DOHH2 (cell line): Measurements from ENCODE around the gene PKM.

Experiments used
- H3F3A ChIP-seq: fragments of 200-600 bp; sonication (generic), shearing (Covaris generic); 2 replicates; pipeline ENCODE4 v1.6.0; 2016; ENCODE audit warnings: antibody characterized with exemption, mild to moderate bottlenecking; ENCODE audit not compliant: control insufficient read depth, insufficient read depth
- H3K27ac ChIP-seq: fragments of 200-600 bp; sonication (generic); 2 replicates; pipeline ENCODE4 v1.5.1; 2014; ENCODE audit warnings: low read depth, mild to moderate bottlenecking, low read length, moderate library complexity
- H3K27me3 ChIP-seq: fragments of 200-600 bp; sonication (generic); 2 replicates; pipeline ENCODE4 v1.6.1; 2014; ENCODE audit warnings: mild to moderate bottlenecking, low read length, mixed read lengths; ENCODE audit not compliant: control insufficient read depth
- H3K36me3 ChIP-seq: fragments of 200-600 bp; sonication (generic); 2 replicates; pipeline ENCODE4 v1.6.1; 2014; ENCODE audit warnings: mild to moderate bottlenecking, low read length, moderate library complexity, mixed read lengths; ENCODE audit not compliant: control insufficient read depth
- H3K4me1 ChIP-seq: fragments of 200-600 bp; sonication (generic); 2 replicates; pipeline ENCODE4 v1.6.1; 2014; ENCODE audit warnings: mild to moderate bottlenecking, low read length, mixed read lengths; ENCODE audit not compliant: control insufficient read depth
- H3K4me2 ChIP-seq: fragments of 200-600 bp; sonication (generic); 2 replicates; pipeline ENCODE4 v1.6.0; 2014; ENCODE audit warnings: mild to moderate bottlenecking, low read length, moderate library complexity
- H3K4me3 ChIP-seq: fragments of 200-600 bp; sonication (generic); 2 replicates; pipeline ENCODE4 v1.5.1; 2014; ENCODE audit warnings: mild to moderate bottlenecking, low read length, mixed read lengths
- H3K79me2 ChIP-seq: fragments of 200-600 bp; sonication (generic); 2 replicates; pipeline ENCODE4 v1.6.1; 2014; ENCODE audit warnings: mild to moderate bottlenecking, low read length, mixed read lengths; ENCODE audit not compliant: control insufficient read depth
- H3K9me2 ChIP-seq: fragments of 200-600 bp; sonication (generic); replicated peaks from 2 replicates; pipeline ENCODE4 v1.6.1; 2014; ENCODE audit warnings: mild to moderate bottlenecking, low read length, mixed read lengths; ENCODE audit not compliant: control insufficient read depth
- H3K9me3 ChIP-seq: fragments of 200-600 bp; sonication (generic); 2 replicates; pipeline ENCODE4 v1.6.1; 2014; ENCODE audit warnings: antibody characterized with exemption, low read length, mixed read lengths; ENCODE audit not compliant: control insufficient read depth, insufficient read depth
- H4K20me1 ChIP-seq: fragments of 200-600 bp; sonication (generic); 2 replicates; pipeline ENCODE4 v1.6.0; 2014; ENCODE audit warnings: low read depth, mild to moderate bottlenecking, antibody characterized with exemption, low read length, moderate library complexity; ENCODE audit not compliant: control insufficient read depth, insufficient read depth
- CTCF ChIP-seq: fragments of 200-600 bp; sonication (generic); IDR thresholded peaks from one replicate; pipeline ENCODE4 v1.5.1; 2014; ENCODE audit warnings: antibody characterized with exemption, mild to moderate bottlenecking, low read depth, low read length; ENCODE audit not compliant: poor library complexity, severe bottlenecking
- EZH2phosphoT487 ChIP-seq: fragments of 200-600 bp; sonication (generic); IDR thresholded peaks from 2 replicates; pipeline ENCODE4 v1.6.1; 2017; ENCODE audit warnings: borderline replicate concordance, mild to moderate bottlenecking, antibody characterized with exemption, low read length, moderate library complexity, mixed read lengths

Gene PKM

GRCh38 chr15:72205273-72205672 is 25.7 kb downstream of the PKM start:
- Histone ChIP-seq H3K27ac (no peak overlapping the region), H3F3A (peaks cover 68% of the 10 kb centered on the region), H3K4me3 (no peak overlapping the region), H3K4me1 (0 out of 2 replicates have a peak, but pooled peaks cover 4% of the 10 kb centered on the region), H3K9me2 (no peaks in the 10 kb centered on the region), H3K79me2 (peaks cover 17% of the 10 kb centered on the region), H4K20me1 (peaks cover 57% of the 10 kb centered on the region), H3K9me3 (no peaks in the 10 kb centered on the region), H3K27me3 (no peaks in the 10 kb centered on the region), H3K36me3 (peaks cover 98% of the 10 kb centered on the region), H3K4me2 (no peak overlapping the region)
- TF ChIP-seq EZH2phosphoT487 (no peak), CTCF (no peak)

- Histone ChIP-seq H3K79me2 (peaks cover 7% of the 10 kb centered on the region), H3K9me3 (no peaks in the 10 kb centered on the region), H3K4me3 (no peak overlapping the region), H3K36me3 (peaks cover 100% of the 10 kb centered on the region), H4K20me1 (peaks cover 45% of the 10 kb centered on the region), H3K4me2 (no peak overlapping the region), H3K27ac (no peak overlapping the region), H3K4me1 (0 out of 2 replicates have a peak, but pooled peaks cover 4% of the 10 kb centered on the region), H3K9me2 (no peaks in the 10 kb centered on the region), H3K27me3 (no peaks in the 10 kb centered on the region), H3F3A (peaks cover 73% of the 10 kb centered on the region)
- TF ChIP-seq EZH2phosphoT487 (no peak), CTCF (no peak)
Observed at GRCh38 chr15:72203507-72203837, 27.5 kb downstream of the PKM start.

- no peak overlapping the region for H3K4me2 ChIP-seq
- no peak for TF ChIP-seq CTCF
- TF ChIP-seq EZH2phosphoT487: no peak
Observed at GRCh38 chr15:72202801-72203506, 28.0 kb downstream of the PKM start.

More at GRCh38 chr15:72202801-72203506, 28.0 kb downstream of the PKM start:
- no peaks in the 10 kb centered on the region for H3K9me3 ChIP-seq
- H4K20me1 ChIP-seq: peaks cover 40% of the 10 kb centered on the region
- no peaks in the 10 kb centered on the region for H3K9me2 ChIP-seq
- H3K27ac ChIP-seq: no peak overlapping the region
- H3F3A ChIP-seq: peaks cover 69% of the 10 kb centered on the region
- peaks cover 4% of the 10 kb centered on the region; the same call in 1 of the 2 replicates for H3K4me1 ChIP-seq
- no peaks in the 10 kb centered on the region for H3K27me3 ChIP-seq
- peaks cover 3% of the 10 kb centered on the region; the same call in 1 of the 2 replicates for H3K79me2 ChIP-seq
- no peak overlapping the region for H3K4me3 ChIP-seq
- peaks cover 100% of the 10 kb centered on the region for H3K36me3 ChIP-seq
